Amniotic epithelial cell (primary cell): ENCODE measurements around the gene TBXAS1.
A peak's percentile ranks its signal among the peaks of the same experiment; 100 is the strongest.

ENCODE experiments used
- DNase-seq: peaks from one replicate; pipeline ENCODE4 v3.0.0-alpha.2; 2010; ENCODE audit warnings: low read depth

The TBXAS1 gene

GRCh38 chr7:139854803-139855497 lies 25.9 kb downstream of the TBXAS1 start:
- no peak for DNase-seq

GRCh38 chr7:139855498-139856270 lies 26.6 kb downstream of the TBXAS1 start:
- no peak for DNase-seq

DNA sequence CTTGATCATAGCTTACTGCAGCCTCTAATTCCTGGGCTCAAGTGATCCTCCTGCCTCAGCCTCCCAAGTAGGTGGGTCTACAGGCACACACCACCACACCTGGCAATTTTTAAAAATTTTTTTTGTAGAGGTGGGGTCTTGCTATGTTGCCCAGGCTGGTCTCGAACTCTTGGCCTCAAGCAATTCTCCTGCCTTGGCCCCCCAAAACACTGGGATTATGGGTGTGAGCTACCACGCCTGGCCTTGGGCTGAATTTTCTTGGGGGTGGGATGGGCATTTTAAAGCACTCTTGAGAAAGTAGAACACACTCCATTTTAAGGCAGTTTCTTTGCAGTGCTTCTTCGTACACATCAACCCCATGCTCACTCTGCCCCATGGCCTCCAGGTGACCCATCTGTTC lies 28.7 kb downstream of the TBXAS1 start:
- no peak for DNase-seq

DNA sequence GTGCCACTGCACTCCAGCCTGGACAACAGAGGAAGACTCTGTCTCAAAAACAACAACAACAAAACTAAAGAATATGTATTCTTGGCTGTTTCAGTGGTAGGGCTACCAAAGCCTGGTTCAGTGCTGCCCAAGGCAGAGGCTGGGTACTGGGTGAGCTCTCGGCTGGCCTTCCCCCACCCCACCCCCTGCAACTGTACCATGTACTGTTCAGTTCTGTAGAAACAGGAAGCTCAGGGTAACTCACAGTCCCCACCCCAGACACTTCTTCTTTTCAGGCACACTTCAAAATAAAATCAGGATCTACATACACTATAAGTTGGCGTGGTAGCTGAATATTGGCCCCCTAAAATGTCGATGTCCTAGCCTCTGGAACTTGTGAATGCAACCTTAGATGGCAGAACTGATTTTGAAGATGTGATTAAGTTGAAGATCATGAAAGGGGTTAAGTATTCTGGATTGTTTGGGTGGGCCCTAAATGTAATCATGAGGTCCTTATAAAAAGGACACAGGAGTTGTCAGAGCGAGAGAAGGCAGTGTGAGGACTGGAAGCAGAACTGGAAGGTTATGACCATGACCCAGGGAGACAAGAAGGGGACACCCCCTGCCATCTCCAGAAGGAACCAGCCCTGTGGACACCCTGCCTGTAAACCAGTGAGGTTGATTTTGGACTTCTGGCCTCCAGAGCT lies 31.2 kb downstream of the TBXAS1 start:
- no peak for DNase-seq

- DNase-seq, result no peak
These were observed 32.7 kb downstream of the TBXAS1 start for GRCh38 chr7:139861803-139862202.

- DNase-seq, result no peak
These were observed 37.2 kb downstream of the TBXAS1 start for GRCh38 chr7:139866047-139866837.

GRCh38 chr7:139867847-139868246 lies 38.8 kb downstream of the TBXAS1 start:
- no peak for DNase-seq

- no peak for DNase-seq
These were observed 40.8 kb downstream of the TBXAS1 start for GRCh38 chr7:139869886-139870285.

DNA sequence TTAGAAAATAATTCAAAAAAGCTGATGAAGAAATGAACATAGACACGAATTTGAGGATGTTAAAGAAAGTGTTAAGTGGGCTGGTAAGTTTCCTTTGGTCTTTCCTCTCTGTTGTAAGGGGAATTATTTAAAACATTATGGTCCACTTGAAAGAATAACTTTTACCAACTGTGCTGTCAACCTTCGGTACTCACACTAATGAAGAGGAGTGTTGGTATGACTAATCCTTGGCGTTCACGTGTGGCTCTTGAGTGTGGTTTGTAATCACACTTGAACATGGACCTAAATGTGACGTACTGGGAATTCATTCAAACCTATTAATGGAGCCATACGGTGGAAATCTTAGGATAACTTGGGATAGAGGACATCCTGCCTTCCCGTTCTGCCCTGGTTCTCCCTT lies 41.3 kb downstream of the TBXAS1 start:
- no peak for DNase-seq

- DNase-seq, result peak; percentile 22
These were observed 42.3 kb downstream of the TBXAS1 start for GRCh38 chr7:139871331-139871730.

GRCh38 chr7:139871820-139872219 lies 42.8 kb downstream of the TBXAS1 start:
- DNase-seq, result no peak

DNA sequence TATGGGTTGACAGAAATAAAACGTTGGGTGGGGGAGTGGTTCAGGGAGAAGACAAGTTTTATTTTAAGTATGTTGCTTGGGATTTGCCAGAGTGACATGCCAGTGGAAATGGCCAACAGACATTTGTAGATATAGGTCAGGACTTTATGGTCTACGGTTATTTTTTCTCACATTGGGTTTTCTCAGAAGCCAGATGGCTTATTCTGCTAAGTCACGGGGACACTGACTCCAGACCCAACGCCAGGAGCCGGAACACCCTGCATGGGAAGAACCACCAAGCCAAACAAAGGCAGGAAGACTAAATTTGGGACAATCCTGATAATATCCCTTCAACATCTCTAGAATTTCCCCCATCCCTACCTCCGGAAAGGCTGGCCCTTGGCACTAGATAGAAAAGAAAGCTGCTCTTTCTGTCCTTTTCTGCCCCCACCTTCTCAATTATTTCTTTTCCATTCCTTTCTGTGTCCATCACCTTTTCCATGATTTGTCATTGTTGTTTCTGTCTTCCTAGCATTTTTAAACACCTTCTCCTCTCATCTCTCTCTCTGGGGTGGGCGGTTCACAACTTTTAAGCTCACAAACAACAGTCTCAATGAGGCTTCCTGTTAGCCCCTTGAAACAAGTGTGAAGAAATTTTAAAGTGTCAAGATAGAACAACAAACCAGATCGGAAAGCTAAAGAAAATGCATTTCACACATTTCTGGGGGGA lies 44.7 kb downstream of the TBXAS1 start:
- DNase-seq, result no peak

GRCh38 chr7:139874302-139874629 lies 45.2 kb downstream of the TBXAS1 start:
- DNase-seq, result no peak

DNA sequence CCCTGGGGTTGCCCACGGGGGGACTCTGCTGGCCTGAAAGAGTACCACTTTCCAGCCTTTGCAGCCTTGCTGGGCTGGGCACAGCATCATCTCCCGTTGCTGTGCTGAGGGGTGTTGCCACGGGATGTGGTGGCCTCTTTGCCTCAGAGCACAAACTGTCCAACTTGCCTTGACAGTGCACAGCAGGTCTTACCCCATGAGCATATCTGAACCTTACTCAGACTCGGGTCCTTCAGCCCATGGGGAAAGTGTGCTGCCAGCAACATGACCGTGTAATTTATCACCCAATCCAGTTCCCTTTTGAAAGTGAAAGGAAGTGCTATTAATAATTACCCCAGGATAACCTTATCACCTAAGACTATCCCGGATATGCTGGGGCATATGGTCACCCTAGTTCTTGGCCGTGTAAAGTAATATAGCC lies 46.8 kb downstream of the TBXAS1 start:
- DNase-seq, result no peak

GRCh38 chr7:139876622-139877283 lies 47.7 kb downstream of the TBXAS1 start:
- DNase-seq, result no peak

DNA sequence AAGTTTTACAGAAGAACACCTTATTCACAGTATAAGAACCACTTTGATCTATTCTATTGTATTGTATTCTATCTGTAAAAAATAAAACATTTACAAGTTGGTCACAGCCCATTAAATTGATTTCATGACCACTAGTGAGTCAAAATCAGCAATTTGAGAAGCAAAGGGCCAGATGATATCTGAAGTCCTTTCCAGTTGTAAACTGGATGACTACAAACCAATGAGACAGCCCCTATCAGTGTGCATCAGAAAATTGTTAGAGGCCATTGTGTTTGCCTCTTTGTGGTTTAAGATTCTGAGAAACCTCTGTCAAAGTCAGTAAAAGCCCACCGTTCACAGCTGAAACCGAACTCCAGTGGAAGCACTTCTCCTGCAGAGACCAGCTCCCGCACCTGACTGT lies 54.8 kb downstream of the TBXAS1 start:
- no peak for DNase-seq

GRCh38 chr7:139884441-139884840 lies 55.4 kb downstream of the TBXAS1 start:
- no peak for DNase-seq

- DNase-seq, result no peak
These were observed 56.4 kb downstream of the TBXAS1 start for GRCh38 chr7:139885511-139885910.

GRCh38 chr7:139886206-139886605 lies 57.1 kb downstream of the TBXAS1 start:
- peak; percentile 23 for DNase-seq

GRCh38 chr7:139886899-139887298 lies 57.8 kb downstream of the TBXAS1 start:
- DNase-seq, result no peak

DNA sequence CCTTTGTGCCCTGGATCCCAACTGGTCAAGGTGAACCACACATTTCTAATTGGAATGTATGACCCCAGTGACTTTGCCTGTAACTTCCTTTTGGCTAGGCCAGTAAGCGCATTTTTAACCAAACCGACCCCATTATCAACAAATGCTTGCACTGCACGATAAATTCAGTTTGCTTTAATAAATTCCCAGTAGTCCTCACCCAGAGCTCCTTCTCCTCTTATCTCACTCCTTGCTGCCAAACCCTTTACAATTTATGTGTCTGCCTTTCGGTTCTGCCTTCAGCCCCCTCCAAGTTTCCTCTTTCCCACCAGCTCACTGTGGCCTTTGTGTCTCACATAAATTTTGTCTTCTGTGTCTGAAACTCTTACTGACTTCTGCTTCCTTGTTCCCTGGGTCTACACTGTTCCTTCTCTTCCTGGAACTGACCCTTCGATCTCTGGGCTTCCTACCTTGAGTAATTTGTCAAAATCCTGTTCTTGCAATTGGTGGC lies 59.0 kb downstream of the TBXAS1 start:
- no peak for DNase-seq
